Measurements from ENCODE around the gene ZNF275.
"Not testable (repeated sequence)": the region's sequence is repeated elsewhere in the genome, so short reads cannot be mapped to it uniquely, and the experiment has no call there.

The ZNF275 gene

GRCh38 chrX:153319295-153320046 is 14.5 kb upstream of the ZNF275 start:
- DNase-seq: peak; percentile 45

GRCh38 chrX:153320047-153320443 is 13.9 kb upstream of the ZNF275 start:
- DNase-seq: not testable (repeated sequence)

- DNase-seq: no peak
Measured at GRCh38 chrX:153320555-153321184, 13.3 kb upstream of the ZNF275 start.

- DNase-seq: no peak
Measured at GRCh38 chrX:153321381-153322124, 12.4 kb upstream of the ZNF275 start, which contains the start of gene PNMA6F. Gene PNMA6F (minus strand): TSS chrX:153321767. CDS start chrX:153320674, 1,093 bp downstream.

GRCh38 chrX:153327561-153327960 is 6.4 kb upstream of the ZNF275 start:
- DNase-seq: no peak

GRCh38 chrX:153333266-153333665 is 687 bp upstream of the ZNF275 start:
- no peak for DNase-seq

GRCh38 chrX:153334654-153335295 is 822 bp downstream of the ZNF275 start:
- no peak for DNase-seq

- DNase-seq: no peak
Measured at GRCh38 chrX:153336121-153336894, 2.4 kb downstream of the ZNF275 start.

- DNase-seq: no peak
Measured at GRCh38 chrX:153336988-153337387, 3.0 kb downstream of the ZNF275 start.

GRCh38 chrX:153338836-153339235 is 4.9 kb downstream of the ZNF275 start:
- DNase-seq: no peak

GRCh38 chrX:153339662-153340061 is 5.7 kb downstream of the ZNF275 start:
- no peak for DNase-seq

- no peak for DNase-seq
Measured at GRCh38 chrX:153340111-153340510, 6.2 kb downstream of the ZNF275 start.

GRCh38 chrX:153342762-153343558 is 9.0 kb downstream of the ZNF275 start:
- no peak for DNase-seq

- DNase-seq: no peak
Measured at GRCh38 chrX:153343674-153344073, 9.7 kb downstream of the ZNF275 start.

- DNase-seq: no peak
Measured at GRCh38 chrX:153347530-153347929, 13.6 kb downstream of the ZNF275 start.

- no peak for DNase-seq
Measured at GRCh38 chrX:153348421-153348820, 14.5 kb downstream of the ZNF275 start.

GRCh38 chrX:153349952-153350351 is 16.0 kb downstream of the ZNF275 start:
- no peak for DNase-seq

- DNase-seq: peak; percentile 6
Measured at GRCh38 chrX:153351981-153352380, 18.0 kb downstream of the ZNF275 start.

- peak; percentile 12 for DNase-seq
Measured at GRCh38 chrX:153352858-153353257, 18.9 kb downstream of the ZNF275 start.

- DNase-seq: peak; percentile 71
Measured at GRCh38 chrX:153353416-153353815, 19.5 kb downstream of the ZNF275 start.

GRCh38 chrX:153357877-153358276 is 23.9 kb downstream of the ZNF275 start:
- no peak for DNase-seq
